Ascending aorta (tissue), 2 donors: ENCODE results near the gene BMPR1B. TPM values are rescaled to one million over a fixed set of nuclear protein-coding genes. Genes with fewer than 3 reads are reported as not detected.

Experiments
- DNase-seq, 2 donors: peaks; one replicate each; pipeline ENCODE4 v3.0.0-alpha.2; 2019; ENCODE audit warnings: low spot score in 2 of 2
- H3K27ac ChIP-seq, 2 donors: fragments of 200-600 bp; sonication (generic); one replicate each; pipeline ENCODE4 v1.5.1; 2016 to 2017; ENCODE audit warnings: mild to moderate bottlenecking in 1 of 2
- H3K27me3 ChIP-seq: fragments of 200-600 bp; sonication (generic); one replicate; pipeline ENCODE4 v1.5.1; 2017
- H3K36me3 ChIP-seq, 2 donors: fragments of 200-600 bp; sonication (generic); one replicate each; pipeline ENCODE4 v1.5.1; 2016
- H3K4me1 ChIP-seq, 2 donors: fragments of 200-600 bp; sonication (generic); one replicate each; pipeline ENCODE4 v1.5.1; 2016 to 2017; ENCODE audit warnings: mild to moderate bottlenecking in 1 of 2
- H3K4me3 ChIP-seq, 2 donors: fragments of 200-600 bp; sonication (generic); one replicate each; pipeline ENCODE4 v1.5.1; 2016 to 2017; ENCODE audit warnings: mild to moderate bottlenecking in 1 of 2
- H3K9me3 ChIP-seq, 2 donors: fragments of 200-600 bp; sonication (generic); one replicate each; pipeline ENCODE4 v1.5.1; 2016
- CTCF ChIP-seq, 3 experiments: fragments of 200-600 bp in 2 of 3; fragments of 450-650 bp in 1 of 3; sonication (generic) in 2 of 3; IDR thresholded peaks; one replicate each; pipeline ENCODE4 v1.5.1; 2016 to 2019; ENCODE audit warnings: antibody characterized with exemption in 3 of 3, mild to moderate bottlenecking in 1 of 3, moderate library complexity in 1 of 3
- intact Hi-C: fragments of 100-400 bp; cut with DNase I; formaldehyde crosslinking; loops from one replicate; pipeline ENCODE4 v1.15.1; 2023
- total RNA-seq: library from RNA; depleted of rRNA; stranded (reverse); fragments of >200 nt; gene quantifications from one replicate; pipeline ENCODE4 v1.1.0, GENCODE V29; 2016

BMPR1B gene
- total RNA-seq, 1 donor from 2014 or later = 3.8 TPM

GRCh38 chr4:94940520-94940908 is 182.8 kb downstream of the BMPR1B start:
- Histone ChIP-seq H3K4me3 (no peak overlapping the region), H3K27me3 (no peaks in the 10 kb centered on the region), H3K36me3 (no peaks in the 10 kb centered on the region), H3K4me1 (peaks cover 0 to 3% of the 10 kb centered on the region in 2 donors), H3K27ac (no peak overlapping the region), H3K9me3 (no peaks in the 10 kb centered on the region)
- no peak for TF ChIP-seq CTCF (IDR thresholded peaks at IDR 0.05)
- DNase-seq = no peak
- intact Hi-C loops = no loop called here

- no peak for TF ChIP-seq CTCF (IDR thresholded peaks at IDR 0.05)
- no peak overlapping the region for H3K4me3 ChIP-seq
- intact Hi-C loops = no loop called here
These were observed 184.0 kb downstream of the BMPR1B start for GRCh38 chr4:94941706-94942105.

GRCh38 chr4:94944726-94945125 is 187.0 kb downstream of the BMPR1B start:
- no peaks in the 10 kb centered on the region for H3K27me3 ChIP-seq
- intact Hi-C loops = no loop called here
- H3K27ac ChIP-seq = no peak overlapping the region
- H3K9me3 ChIP-seq = no peaks in the 10 kb centered on the region
- DNase-seq = no peak
- TF ChIP-seq CTCF (IDR thresholded peaks at IDR 0.05) = no peak
- no peaks in the 10 kb centered on the region for H3K36me3 ChIP-seq
- H3K4me3 ChIP-seq = no peak overlapping the region
- no peaks in the 10 kb centered on the region for H3K4me1 ChIP-seq

More at GRCh38 chr4:94941706-94942105, 184.0 kb downstream of the BMPR1B start:
- Histone ChIP-seq H3K36me3 (no peaks in the 10 kb centered on the region), H3K4me1 (peaks cover 0 to 2% of the 10 kb centered on the region in 2 donors), H3K27ac (no peak overlapping the region), H3K9me3 (no peaks in the 10 kb centered on the region), H3K27me3 (no peaks in the 10 kb centered on the region)
- no peak for DNase-seq

GRCh38 chr4:94947681-94948108 is 189.9 kb downstream of the BMPR1B start:
- Histone ChIP-seq H3K27me3 (no peaks in the 10 kb centered on the region), H3K4me3 (no peak overlapping the region), H3K9me3 (peaks cover 0 to 4% of the 10 kb centered on the region in 2 donors), H3K27ac (no peak overlapping the region), H3K4me1 (no peaks in the 10 kb centered on the region), H3K36me3 (no peaks in the 10 kb centered on the region)
- no peak for TF ChIP-seq CTCF (IDR thresholded peaks at IDR 0.05)
- intact Hi-C loops = no loop called here
- DNase-seq = no peak

- no peak for TF ChIP-seq CTCF (IDR thresholded peaks at IDR 0.05)
These were observed 196.5 kb downstream of the BMPR1B start for GRCh38 chr4:94954251-94954650.

GRCh38 chr4:94957030-94957429 is 199.3 kb downstream of the BMPR1B start:
- Histone ChIP-seq H3K27ac (no peak overlapping the region), H3K4me3 (no peak overlapping the region), H3K4me1 (peaks cover 0 to 6% of the 10 kb centered on the region in 2 donors), H3K9me3 (peaks cover 0 to 4% of the 10 kb centered on the region in 2 donors), H3K27me3 (no peaks in the 10 kb centered on the region), H3K36me3 (no peaks in the 10 kb centered on the region)
- DNase-seq = no peak
- intact Hi-C loops = no loop called here
- TF ChIP-seq CTCF (IDR thresholded peaks at IDR 0.05) = no peak

More at GRCh38 chr4:94954251-94954650, 196.5 kb downstream of the BMPR1B start:
- no peaks in the 10 kb centered on the region for H3K27me3 ChIP-seq
- no peaks in the 10 kb centered on the region for H3K4me1 ChIP-seq
- DNase-seq = no peak
- H3K9me3 ChIP-seq = peaks cover 0 to 4% of the 10 kb centered on the region in 2 donors
- H3K27ac ChIP-seq = no peak overlapping the region
- no peaks in the 10 kb centered on the region for H3K36me3 ChIP-seq
- intact Hi-C loops = no loop called here
- no peak overlapping the region for H3K4me3 ChIP-seq
